ENCODE measurements around the gene ARMS2.
A peak's percentile ranks its signal among the peaks of the same experiment; 100 is the strongest.

DNA sequence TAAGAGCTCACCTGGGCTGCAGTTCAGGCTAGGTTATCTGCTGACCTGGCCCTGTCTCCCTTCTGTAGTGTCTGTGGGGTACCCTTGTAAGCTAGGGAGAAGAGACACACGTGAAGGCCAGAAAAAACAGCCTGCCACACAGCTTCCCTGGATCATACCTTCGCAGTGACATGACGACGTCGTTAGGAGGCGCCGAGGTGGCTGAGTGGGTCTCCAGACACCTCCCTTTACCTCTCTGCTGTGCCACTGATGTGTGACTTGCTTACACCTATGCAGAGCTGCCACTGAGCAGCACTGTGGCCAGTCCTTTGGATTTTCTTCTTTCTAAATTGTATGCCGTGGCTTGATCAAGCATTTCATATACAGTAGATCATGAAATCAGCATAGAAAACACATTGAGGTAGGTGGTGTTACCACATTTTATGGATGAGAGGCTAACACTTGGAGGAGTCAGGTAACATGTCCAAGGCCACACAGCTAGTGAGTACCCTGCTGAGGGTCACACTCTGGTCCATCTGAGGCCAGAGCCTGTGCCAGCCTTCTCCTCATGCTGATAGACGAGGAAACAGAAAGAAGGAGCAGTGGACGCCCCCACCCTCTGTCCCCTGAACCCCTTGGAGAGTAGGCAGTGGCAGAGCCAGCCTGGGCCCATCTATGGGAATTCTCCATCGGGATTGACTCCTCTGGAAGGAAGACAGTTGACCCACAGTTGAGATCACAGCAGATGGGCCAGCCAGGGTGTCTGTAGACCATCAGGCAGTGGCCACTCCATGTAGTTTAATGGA is 30.0 kb downstream of the ARMS2 start:
- TF ChIP-seq, protein P1, sequence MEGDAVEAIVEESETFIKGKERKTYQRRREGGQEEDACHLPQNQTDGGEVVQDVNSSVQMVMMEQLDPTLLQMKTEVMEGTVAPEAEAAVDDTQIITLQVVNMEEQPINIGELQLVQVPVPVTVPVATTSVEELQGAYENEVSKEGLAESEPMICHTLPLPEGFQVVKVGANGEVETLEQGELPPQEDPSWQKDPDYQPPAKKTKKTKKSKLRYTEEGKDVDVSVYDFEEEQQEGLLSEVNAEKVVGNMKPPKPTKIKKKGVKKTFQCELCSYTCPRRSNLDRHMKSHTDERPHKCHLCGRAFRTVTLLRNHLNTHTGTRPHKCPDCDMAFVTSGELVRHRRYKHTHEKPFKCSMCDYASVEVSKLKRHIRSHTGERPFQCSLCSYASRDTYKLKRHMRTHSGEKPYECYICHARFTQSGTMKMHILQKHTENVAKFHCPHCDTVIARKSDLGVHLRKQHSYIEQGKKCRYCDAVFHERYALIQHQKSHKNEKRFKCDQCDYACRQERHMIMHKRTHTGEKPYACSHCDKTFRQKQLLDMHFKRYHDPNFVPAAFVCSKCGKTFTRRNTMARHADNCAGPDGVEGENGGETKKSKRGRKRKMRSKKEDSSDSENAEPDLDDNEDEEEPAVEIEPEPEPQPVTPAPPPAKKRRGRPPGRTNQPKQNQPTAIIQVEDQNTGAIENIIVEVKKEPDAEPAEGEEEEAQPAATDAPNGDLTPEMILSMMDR (conservative IDR thresholded peaks at IDR 0.05; ENCODE audit: low read depth in 2 of 2) = peak in 1 of 2 experiments; percentile 50; a peak in 2 of 4 replicates
- TF ChIP-seq, protein P2, sequence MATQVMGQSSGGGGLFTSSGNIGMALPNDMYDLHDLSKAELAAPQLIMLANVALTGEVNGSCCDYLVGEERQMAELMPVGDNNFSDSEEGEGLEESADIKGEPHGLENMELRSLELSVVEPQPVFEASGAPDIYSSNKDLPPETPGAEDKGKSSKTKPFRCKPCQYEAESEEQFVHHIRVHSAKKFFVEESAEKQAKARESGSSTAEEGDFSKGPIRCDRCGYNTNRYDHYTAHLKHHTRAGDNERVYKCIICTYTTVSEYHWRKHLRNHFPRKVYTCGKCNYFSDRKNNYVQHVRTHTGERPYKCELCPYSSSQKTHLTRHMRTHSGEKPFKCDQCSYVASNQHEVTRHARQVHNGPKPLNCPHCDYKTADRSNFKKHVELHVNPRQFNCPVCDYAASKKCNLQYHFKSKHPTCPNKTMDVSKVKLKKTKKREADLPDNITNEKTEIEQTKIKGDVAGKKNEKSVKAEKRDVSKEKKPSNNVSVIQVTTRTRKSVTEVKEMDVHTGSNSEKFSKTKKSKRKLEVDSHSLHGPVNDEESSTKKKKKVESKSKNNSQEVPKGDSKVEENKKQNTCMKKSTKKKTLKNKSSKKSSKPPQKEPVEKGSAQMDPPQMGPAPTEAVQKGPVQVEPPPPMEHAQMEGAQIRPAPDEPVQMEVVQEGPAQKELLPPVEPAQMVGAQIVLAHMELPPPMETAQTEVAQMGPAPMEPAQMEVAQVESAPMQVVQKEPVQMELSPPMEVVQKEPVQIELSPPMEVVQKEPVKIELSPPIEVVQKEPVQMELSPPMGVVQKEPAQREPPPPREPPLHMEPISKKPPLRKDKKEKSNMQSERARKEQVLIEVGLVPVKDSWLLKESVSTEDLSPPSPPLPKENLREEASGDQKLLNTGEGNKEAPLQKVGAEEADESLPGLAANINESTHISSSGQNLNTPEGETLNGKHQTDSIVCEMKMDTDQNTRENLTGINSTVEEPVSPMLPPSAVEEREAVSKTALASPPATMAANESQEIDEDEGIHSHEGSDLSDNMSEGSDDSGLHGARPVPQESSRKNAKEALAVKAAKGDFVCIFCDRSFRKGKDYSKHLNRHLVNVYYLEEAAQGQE (IDR thresholded peaks at IDR 0.05; ENCODE audit: unreplicated experiment) = no peak
- no peak for TF ChIP-seq POLR2AphosphoS5 (IDR thresholded peaks at IDR 0.05; ENCODE audit: low read depth)
- TF ChIP-seq EZH2 (IDR thresholded peaks at IDR 0.05; ENCODE audit: low read depth, unreplicated experiment) = no peak
- TF ChIP-seq, protein P3, sequence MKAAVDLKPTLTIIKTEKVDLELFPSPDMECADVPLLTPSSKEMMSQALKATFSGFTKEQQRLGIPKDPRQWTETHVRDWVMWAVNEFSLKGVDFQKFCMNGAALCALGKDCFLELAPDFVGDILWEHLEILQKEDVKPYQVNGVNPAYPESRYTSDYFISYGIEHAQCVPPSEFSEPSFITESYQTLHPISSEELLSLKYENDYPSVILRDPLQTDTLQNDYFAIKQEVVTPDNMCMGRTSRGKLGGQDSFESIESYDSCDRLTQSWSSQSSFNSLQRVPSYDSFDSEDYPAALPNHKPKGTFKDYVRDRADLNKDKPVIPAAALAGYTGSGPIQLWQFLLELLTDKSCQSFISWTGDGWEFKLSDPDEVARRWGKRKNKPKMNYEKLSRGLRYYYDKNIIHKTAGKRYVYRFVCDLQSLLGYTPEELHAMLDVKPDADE (IDR thresholded peaks at IDR 0.05) = no peak
- TF ChIP-seq CREB1 (CRISPR knock-in tag; IDR thresholded peaks at IDR 0.05; ENCODE audit: low read depth) = no peak
- TF ChIP-seq STAT1 (IDR thresholded peaks at IDR 0.05; ENCODE audit: unreplicated experiment) = no peak
- TF ChIP-seq NANOG (IDR thresholded peaks at IDR 0.05; ENCODE audit: borderline replicate concordance) = no peak
- TF ChIP-seq EZH2phosphoT487 (IDR thresholded peaks at IDR 0.05; ENCODE audit: unreplicated experiment) = no peak
- TF ChIP-seq ZNF114 (CRISPR knock-in tag; IDR thresholded peaks at IDR 0.05) = no peak
- TF ChIP-seq, protein P4, sequence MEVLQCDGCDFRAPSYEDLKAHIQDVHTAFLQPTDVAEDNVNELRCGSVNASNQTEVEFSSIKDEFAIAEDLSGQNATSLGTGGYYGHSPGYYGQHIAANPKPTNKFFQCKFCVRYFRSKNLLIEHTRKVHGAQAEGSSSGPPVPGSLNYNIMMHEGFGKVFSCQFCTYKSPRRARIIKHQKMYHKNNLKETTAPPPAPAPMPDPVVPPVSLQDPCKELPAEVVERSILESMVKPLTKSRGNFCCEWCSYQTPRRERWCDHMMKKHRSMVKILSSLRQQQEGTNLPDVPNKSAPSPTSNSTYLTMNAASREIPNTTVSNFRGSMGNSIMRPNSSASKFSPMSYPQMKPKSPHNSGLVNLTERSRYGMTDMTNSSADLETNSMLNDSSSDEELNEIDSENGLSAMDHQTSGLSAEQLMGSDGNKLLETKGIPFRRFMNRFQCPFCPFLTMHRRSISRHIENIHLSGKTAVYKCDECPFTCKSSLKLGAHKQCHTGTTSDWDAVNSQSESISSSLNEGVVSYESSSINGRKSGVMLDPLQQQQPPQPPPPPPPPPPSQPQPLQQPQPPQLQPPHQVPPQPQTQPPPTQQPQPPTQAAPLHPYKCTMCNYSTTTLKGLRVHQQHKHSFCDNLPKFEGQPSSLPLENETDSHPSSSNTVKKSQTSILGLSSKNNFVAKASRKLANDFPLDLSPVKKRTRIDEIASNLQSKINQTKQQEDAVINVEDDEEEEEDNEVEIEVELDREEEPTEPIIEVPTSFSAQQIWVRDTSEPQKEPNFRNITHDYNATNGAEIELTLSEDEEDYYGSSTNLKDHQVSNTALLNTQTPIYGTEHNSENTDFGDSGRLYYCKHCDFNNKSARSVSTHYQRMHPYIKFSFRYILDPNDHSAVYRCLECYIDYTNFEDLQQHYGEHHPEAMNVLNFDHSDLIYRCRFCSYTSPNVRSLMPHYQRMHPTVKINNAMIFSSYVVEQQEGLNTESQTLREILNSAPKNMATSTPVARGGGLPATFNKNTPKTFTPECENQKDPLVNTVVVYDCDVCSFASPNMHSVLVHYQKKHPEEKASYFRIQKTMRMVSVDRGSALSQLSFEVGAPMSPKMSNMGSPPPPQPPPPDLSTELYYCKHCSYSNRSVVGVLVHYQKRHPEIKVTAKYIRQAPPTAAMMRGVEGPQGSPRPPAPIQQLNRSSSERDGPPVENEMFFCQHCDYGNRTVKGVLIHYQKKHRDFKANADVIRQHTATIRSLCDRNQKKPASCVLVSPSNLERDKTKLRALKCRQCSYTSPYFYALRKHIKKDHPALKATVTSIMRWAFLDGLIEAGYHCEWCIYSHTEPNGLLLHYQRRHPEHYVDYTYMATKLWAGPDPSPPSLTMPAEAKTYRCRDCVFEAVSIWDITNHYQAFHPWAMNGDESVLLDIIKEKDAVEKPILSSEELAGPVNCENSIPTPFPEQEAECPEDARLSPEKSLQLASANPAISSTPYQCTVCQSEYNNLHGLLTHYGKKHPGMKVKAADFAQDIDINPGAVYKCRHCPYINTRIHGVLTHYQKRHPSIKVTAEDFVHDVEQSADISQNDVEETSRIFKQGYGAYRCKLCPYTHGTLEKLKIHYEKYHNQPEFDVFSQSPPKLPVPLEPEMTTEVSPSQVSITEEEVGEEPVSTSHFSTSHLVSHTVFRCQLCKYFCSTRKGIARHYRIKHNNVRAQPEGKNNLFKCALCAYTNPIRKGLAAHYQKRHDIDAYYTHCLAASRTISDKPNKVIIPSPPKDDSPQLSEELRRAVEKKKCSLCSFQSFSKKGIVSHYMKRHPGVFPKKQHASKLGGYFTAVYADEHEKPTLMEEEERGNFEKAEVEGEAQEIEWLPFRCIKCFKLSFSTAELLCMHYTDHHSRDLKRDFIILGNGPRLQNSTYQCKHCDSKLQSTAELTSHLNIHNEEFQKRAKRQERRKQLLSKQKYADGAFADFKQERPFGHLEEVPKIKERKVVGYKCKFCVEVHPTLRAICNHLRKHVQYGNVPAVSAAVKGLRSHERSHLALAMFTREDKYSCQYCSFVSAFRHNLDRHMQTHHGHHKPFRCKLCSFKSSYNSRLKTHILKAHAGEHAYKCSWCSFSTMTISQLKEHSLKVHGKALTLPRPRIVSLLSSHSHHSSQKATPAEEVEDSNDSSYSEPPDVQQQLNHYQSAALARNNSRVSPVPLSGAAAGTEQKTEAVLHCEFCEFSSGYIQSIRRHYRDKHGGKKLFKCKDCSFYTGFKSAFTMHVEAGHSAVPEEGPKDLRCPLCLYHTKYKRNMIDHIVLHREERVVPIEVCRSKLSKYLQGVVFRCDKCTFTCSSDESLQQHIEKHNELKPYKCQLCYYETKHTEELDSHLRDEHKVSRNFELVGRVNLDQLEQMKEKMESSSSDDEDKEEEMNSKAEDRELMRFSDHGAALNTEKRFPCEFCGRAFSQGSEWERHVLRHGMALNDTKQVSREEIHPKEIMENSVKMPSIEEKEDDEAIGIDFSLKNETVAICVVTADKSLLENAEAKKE (CRISPR knock-in tag; IDR thresholded peaks at IDR 0.05) = no peak
- no peak for TF ChIP-seq JUNB (IDR thresholded peaks at IDR 0.05; ENCODE audit: unreplicated experiment)
- TF ChIP-seq ZNF331 (CRISPR knock-in tag; IDR thresholded peaks at IDR 0.05; ENCODE audit: low read depth) = no peak

Data from GM23338 (cell line).